PC-9 (cell line): ENCODE measurements around the gene RINT1.
"Not testable (repeated sequence)": the region's sequence is repeated elsewhere in the genome, so short reads cannot be mapped to it uniquely, and the experiment has no call there.

ENCODE experiments used
- CTCF ChIP-seq: fragments of 200-600 bp; sonication (generic); conservative IDR thresholded peaks from 2 replicates; pipeline ENCODE4 v1.6.1; 2017; ENCODE audit warnings: mixed run types, antibody characterized with exemption, mild to moderate bottlenecking, moderate library complexity
- EZH2 ChIP-seq: fragments of 200-600 bp; sonication (generic); IDR thresholded peaks from 2 replicates; pipeline ENCODE4 v1.8.0; 2017; ENCODE audit warnings: antibody characterized with exemption, low read depth

- not testable (repeated sequence) for TF ChIP-seq CTCF, EZH2
These were observed 67.1 kb downstream of the RINT1 start for GRCh38 chr7:105599080-105599479.
